ENCODE measurements around the gene BRAF.

DNA sequence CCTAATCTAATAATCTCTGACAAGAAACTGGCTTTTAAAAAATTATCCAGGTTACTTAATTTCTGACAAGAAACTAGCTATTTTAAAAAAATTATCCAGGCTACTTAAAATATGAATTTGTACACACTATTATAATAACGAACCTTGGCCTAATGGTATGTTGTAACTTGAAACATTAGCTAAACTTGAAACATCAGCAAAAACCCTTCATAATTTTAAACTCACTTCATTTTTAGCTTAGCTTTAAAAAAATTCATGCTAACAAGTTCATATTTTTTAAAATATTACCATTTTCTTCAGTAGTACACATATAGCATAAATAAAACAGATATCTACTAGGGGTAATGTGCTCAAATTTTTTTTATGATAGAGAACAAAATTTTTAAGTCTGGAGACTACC, 35.6 kb downstream of the BRAF start:
- TF ChIP-seq, protein P1, sequence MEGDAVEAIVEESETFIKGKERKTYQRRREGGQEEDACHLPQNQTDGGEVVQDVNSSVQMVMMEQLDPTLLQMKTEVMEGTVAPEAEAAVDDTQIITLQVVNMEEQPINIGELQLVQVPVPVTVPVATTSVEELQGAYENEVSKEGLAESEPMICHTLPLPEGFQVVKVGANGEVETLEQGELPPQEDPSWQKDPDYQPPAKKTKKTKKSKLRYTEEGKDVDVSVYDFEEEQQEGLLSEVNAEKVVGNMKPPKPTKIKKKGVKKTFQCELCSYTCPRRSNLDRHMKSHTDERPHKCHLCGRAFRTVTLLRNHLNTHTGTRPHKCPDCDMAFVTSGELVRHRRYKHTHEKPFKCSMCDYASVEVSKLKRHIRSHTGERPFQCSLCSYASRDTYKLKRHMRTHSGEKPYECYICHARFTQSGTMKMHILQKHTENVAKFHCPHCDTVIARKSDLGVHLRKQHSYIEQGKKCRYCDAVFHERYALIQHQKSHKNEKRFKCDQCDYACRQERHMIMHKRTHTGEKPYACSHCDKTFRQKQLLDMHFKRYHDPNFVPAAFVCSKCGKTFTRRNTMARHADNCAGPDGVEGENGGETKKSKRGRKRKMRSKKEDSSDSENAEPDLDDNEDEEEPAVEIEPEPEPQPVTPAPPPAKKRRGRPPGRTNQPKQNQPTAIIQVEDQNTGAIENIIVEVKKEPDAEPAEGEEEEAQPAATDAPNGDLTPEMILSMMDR (IDR thresholded peaks at IDR 0.05), result no peak
- no peak for TF ChIP-seq POLR2A (IDR thresholded peaks at IDR 0.05)

Measured in heart left ventricle (tissue), 13 donors.